HEK293 (cell line): ENCODE data around the gene C2CD3.

Experiments
- CTCF ChIA-PET: fragments of 350-600 bp; formaldehyde crosslinking; extraction: SDS; loops from one replicate; lab custom pipeline; 2021; ENCODE audit warnings: antibody characterized with exemption; lab: Yijun Ruan, JAX
- POLR2A ChIA-PET: fragments of 300-600 bp; formaldehyde crosslinking; extraction: SDS; loops from one replicate; lab custom pipeline; 2020; ENCODE audit warnings: antibody characterized with exemption, inconsistent platforms; lab: Yijun Ruan, JAX
- H3K27ac ChIP-seq: fragments of 200-500 bp; sonication (Bioruptor generic); 2 replicates; pipeline ENCODE4 v1.5.1; 2014; ENCODE audit warnings: low read depth, low read length, control low read depth, inconsistent platforms; ENCODE audit errors: extremely low read depth
- H3K36me3 ChIP-seq, 2 experiments: fragments of 200-500 bp in 1 of 2; sonication (Bioruptor generic) in 1 of 2; 1 replicate in 1 of 2; 2 replicates in 1 of 2; pipeline ENCODE4 v1.5.1; 2014 to 2017; ENCODE audit warnings: inconsistent platforms in 2 of 2, low read length in 2 of 2; ENCODE audit not compliant: control insufficient read depth in 2 of 2, insufficient read depth in 1 of 2
- H3K4me1 ChIP-seq: fragments of 200-500 bp; sonication (Bioruptor generic); 2 replicates; pipeline ENCODE4 v1.5.1; 2014; ENCODE audit warnings: mild to moderate bottlenecking, low read length, inconsistent platforms; ENCODE audit not compliant: control insufficient read depth, insufficient read depth
- H3K4me3 ChIP-seq: 2 replicates; pipeline ENCODE4 v1.5.1; 2011; ENCODE audit warnings: low read depth, mild to moderate bottlenecking, control low read depth, low read length, moderate library complexity
- H3K9me3 ChIP-seq: fragments of 200-500 bp; sonication (Bioruptor generic); 2 replicates; pipeline ENCODE4 v1.5.1; 2014; ENCODE audit warnings: low read depth, low read length, inconsistent platforms; ENCODE audit not compliant: control insufficient read depth, insufficient read depth
- EGR2 ChIP-seq: fragments of 450-650 bp; formaldehyde crosslinking; IDR thresholded peaks from 2 replicates; pipeline ENCODE4 v1.5.1; 2016; ENCODE audit warnings: low read depth, missing biosample characterization, missing genetic modification characterization
- GLI4 ChIP-seq: fragments of 450-650 bp; formaldehyde crosslinking; IDR thresholded peaks from 2 replicates; pipeline ENCODE4 v1.5.1; 2016; ENCODE audit warnings: missing biosample characterization, missing genetic modification characterization
- KLF1 ChIP-seq: fragments of 450-650 bp; formaldehyde crosslinking; IDR thresholded peaks from 2 replicates; pipeline ENCODE4 v1.5.1; 2016; ENCODE audit warnings: missing biosample characterization, missing genetic modification characterization
- ZBTB17 ChIP-seq: fragments of 450-650 bp; formaldehyde crosslinking; IDR thresholded peaks from 2 replicates; pipeline ENCODE4 v1.5.1; 2016; ENCODE audit warnings: missing biosample characterization, missing genetic modification characterization
- ZBTB8A ChIP-seq: fragments of 450-650 bp; formaldehyde crosslinking; IDR thresholded peaks from 2 replicates; pipeline ENCODE4 v1.5.1; 2016; ENCODE audit warnings: missing biosample characterization, missing genetic modification characterization
- ZFHX2 ChIP-seq: fragments of 450-650 bp; formaldehyde crosslinking; conservative IDR thresholded peaks from 2 replicates; pipeline ENCODE4 v1.5.1; 2016; ENCODE audit warnings: missing biosample characterization, missing genetic modification characterization
- ZFP37 ChIP-seq: fragments of 450-650 bp; formaldehyde crosslinking; IDR thresholded peaks from 2 replicates; pipeline ENCODE4 v1.5.1; 2016; ENCODE audit warnings: missing biosample characterization, missing genetic modification characterization
- ZNF184 ChIP-seq: fragments of 450-650 bp; IDR thresholded peaks from 2 replicates; pipeline ENCODE4 v1.5.1; 2018; ENCODE audit warnings: missing biosample characterization, mild to moderate bottlenecking, missing genetic modification characterization
- ZNF221 ChIP-seq: fragments of 450-650 bp; formaldehyde crosslinking; IDR thresholded peaks from 2 replicates; pipeline ENCODE4 v1.5.1; 2017; ENCODE audit warnings: missing biosample characterization, missing genetic modification characterization, borderline replicate concordance
- ZNF26 ChIP-seq: fragments of 450-650 bp; formaldehyde crosslinking; IDR thresholded peaks from 2 replicates; pipeline ENCODE4 v1.5.1; 2016; ENCODE audit warnings: missing biosample characterization, missing genetic modification characterization
- ZNF391 ChIP-seq: fragments of 450-650 bp; formaldehyde crosslinking; IDR thresholded peaks from 2 replicates; pipeline ENCODE4 v1.5.1; 2016; ENCODE audit warnings: low read depth, missing biosample characterization, missing genetic modification characterization, borderline replicate concordance
- ZNF433 ChIP-seq: fragments of 450-650 bp; formaldehyde crosslinking; IDR thresholded peaks from 2 replicates; pipeline ENCODE4 v1.5.1; 2016; ENCODE audit warnings: missing biosample characterization, missing genetic modification characterization, low read depth
- ZNF488 ChIP-seq: fragments of 450-650 bp; formaldehyde crosslinking; IDR thresholded peaks from 2 replicates; pipeline ENCODE4 v1.5.1; 2016; ENCODE audit warnings: missing biosample characterization, missing genetic modification characterization
- ZNF561 ChIP-seq: fragments of 450-650 bp; IDR thresholded peaks from 2 replicates; pipeline ENCODE4 v1.5.1; 2018; ENCODE audit warnings: missing biosample characterization, missing genetic modification characterization, borderline replicate concordance
- ZNF585B ChIP-seq: fragments of 450-650 bp; formaldehyde crosslinking; IDR thresholded peaks from 2 replicates; pipeline ENCODE4 v1.5.1; 2016; ENCODE audit warnings: missing biosample characterization, missing genetic modification characterization
- ZNF596 ChIP-seq: fragments of 450-650 bp; IDR thresholded peaks from 2 replicates; pipeline ENCODE4 v1.5.0; 2018; ENCODE audit warnings: missing biosample characterization, mild to moderate bottlenecking, missing genetic modification characterization, moderate library complexity
- ZNF600 ChIP-seq: fragments of 450-650 bp; formaldehyde crosslinking; IDR thresholded peaks from 2 replicates; pipeline ENCODE4 v1.5.1; 2016; ENCODE audit warnings: missing biosample characterization, missing genetic modification characterization
- ZNF629 ChIP-seq: fragments of 450-650 bp; formaldehyde crosslinking; IDR thresholded peaks from 2 replicates; pipeline ENCODE4 v1.5.1; 2017; ENCODE audit warnings: missing biosample characterization, missing genetic modification characterization
- ZNF645 ChIP-seq: fragments of 450-650 bp; formaldehyde crosslinking; IDR thresholded peaks from 2 replicates; pipeline ENCODE4; 2016; ENCODE audit warnings: missing biosample characterization, missing genetic modification characterization
- ZNF658 ChIP-seq: fragments of 450-650 bp; formaldehyde crosslinking; IDR thresholded peaks from 2 replicates; pipeline ENCODE4; 2016; ENCODE audit warnings: missing biosample characterization, missing genetic modification characterization
- TF ChIP-seq, protein P1 (sequence below): fragments of 450-650 bp; formaldehyde crosslinking; conservative IDR thresholded peaks from 2 replicates; pipeline ENCODE4 v1.5.1; 2016; ENCODE audit warnings: low read depth, missing biosample characterization, missing genetic modification characterization

The C2CD3 gene

DNA sequence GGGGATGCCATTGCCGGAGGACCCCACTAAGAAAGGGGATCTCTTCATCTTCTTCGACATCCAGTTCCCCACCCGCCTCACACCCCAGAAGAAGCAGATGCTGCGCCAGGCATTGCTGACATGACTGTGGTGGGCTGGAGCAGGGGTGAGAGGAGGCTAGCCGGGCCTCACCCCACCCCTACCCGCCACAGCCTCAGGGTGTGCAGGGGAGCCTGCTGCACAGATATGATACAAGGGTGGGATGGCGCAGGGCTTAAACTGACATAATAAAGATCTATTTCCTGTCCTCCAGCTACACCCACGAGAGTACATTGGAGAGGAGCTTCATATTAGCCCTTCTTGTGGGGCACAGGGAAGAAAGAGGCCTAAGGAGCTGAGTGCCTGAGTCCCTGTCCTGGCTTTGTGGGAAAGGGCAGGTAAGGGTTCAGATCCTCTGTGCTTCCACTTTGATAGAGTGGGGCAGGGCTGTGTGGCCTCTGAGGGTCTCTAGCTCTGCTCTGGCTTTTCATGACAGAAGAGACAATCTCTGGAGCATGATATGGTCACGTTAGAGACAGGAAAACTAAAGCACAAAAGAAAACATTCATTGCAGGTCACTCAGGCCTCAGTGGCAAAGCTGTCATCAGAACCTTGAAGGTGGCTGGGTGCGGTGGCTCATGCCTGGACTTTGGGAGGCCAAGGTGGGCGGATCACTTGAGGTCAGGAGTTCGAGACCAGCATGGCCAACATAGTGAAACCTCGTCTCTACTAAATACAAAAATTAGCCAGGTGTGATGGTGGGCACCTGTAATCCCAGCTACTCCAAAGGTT lies 200.6 kb downstream of the C2CD3 start:
- POLR2A ChIA-PET: interaction anchor here (2.8 kb wide), 1 partner anchor 10 kb away, joined by 12 read pairs; no protein-coding TSS in a partner anchor
- H3K27ac ChIP-seq: no peak overlapping the region
- no peaks in the 10 kb centered on the region for H3K4me1 ChIP-seq
- CTCF ChIA-PET: interaction anchor here (1.7 kb wide), 1 partner anchor 10 kb away, joined by 4 read pairs; no protein-coding TSS in a partner anchor
- H3K36me3 ChIP-seq: peaks cover 0 to 15% of the 10 kb centered on the region in 2 experiments; a peak in 1 of 3 replicates
- no peaks in the 10 kb centered on the region for H3K9me3 ChIP-seq
- no peak overlapping the region for H3K4me3 ChIP-seq
- TF ChIP-seq KLF1 (0 out of 2 replicates have a peak, but pooled peaks have one; percentile 26), EGR2 (tag by site-specific recombination) (0 out of 2 replicates have a peak, but pooled peaks have one; percentile 17), ZNF585B (no peak)

DNA sequence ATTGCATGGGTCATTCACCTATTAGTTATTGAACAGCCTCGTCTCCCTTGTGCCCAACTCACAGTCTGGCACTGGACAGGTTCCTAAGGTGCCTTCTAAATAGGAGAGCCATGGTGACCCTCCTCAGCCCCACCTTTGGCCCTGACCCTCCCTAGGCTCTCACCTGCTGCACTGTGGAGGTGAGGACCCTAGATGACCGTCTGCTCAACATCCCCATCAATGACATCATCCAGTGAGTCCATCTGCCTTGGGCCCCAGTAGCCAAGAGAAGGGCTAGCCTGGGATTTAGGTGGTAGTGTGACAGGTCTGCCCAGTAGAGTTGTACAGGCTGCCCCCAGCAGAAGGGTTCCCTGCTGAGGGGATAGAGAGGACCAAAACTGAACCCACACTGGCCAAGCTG lies 201.7 kb downstream of the C2CD3 start:
- ChIA-PET CTCF (no interaction called here), POLR2A (interaction anchor here (2.8 kb wide), 1 partner anchor 11 kb away, joined by 12 read pairs; no protein-coding TSS in a partner anchor)

DNA sequence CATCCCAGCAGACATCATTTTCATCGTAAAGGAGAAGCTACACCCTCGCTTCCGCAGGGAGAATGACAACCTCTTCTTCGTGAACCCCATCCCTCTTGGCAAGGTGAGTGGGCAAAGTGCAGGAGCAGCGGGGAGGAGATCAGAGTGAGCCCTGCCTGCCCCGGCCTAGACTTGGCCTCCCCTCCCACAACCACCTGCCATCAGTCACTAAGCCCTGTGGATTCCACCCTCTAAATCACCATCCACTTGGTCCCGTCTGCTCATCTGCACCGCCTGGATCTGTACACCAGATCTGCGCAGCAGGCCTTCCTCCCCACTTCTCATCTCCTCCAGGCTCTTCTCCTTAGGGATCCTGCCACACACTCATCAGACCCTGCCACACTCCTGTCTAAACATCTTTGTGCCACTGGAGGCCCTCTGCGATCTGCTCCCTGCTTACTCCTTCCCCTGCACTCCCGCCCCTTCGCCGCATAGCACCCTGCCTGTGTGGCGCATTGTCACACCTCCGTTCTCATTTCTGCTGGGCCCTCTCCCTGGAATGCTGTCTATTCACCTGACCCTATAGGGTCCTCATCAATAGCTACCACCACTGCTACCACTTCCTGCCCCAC lies 202.3 kb downstream of the C2CD3 start:
- no peak overlapping the region for H3K4me3 ChIP-seq
- ChIA-PET CTCF (no interaction called here), POLR2A (no interaction called here)
- H3K27ac ChIP-seq: no peak overlapping the region
- TF ChIP-seq ZNF658 (tag by site-specific recombination): no peak
- no peak for TF ChIP-seq ZNF488 (tag by site-specific recombination)
- peak; percentile 44; the same call in 1 of the 2 replicates for TF ChIP-seq ZBTB17
- no peak for TF ChIP-seq ZNF184 (tag by site-specific recombination)
- peak; percentile 85 for TF ChIP-seq ZNF600 (tag by site-specific recombination)
- TF ChIP-seq GLI4: no peak
- no peak for TF ChIP-seq ZFHX2 (tag by site-specific recombination)
- TF ChIP-seq ZNF26: no peak
- no peak for TF ChIP-seq ZNF433
- no peak for TF ChIP-seq ZNF391 (tag by site-specific recombination)
- H3K4me1 ChIP-seq: no peaks in the 10 kb centered on the region
- no peaks in the 10 kb centered on the region for H3K9me3 ChIP-seq
- H3K36me3 ChIP-seq: no peaks in the 10 kb centered on the region

More for the DNA sequence above, 201.7 kb downstream of the C2CD3 start:
- Histone ChIP-seq H3K4me1 (no peaks in the 10 kb centered on the region), H3K27ac (no peak overlapping the region), H3K9me3 (no peaks in the 10 kb centered on the region), H3K36me3 (peaks cover 0 to 4% of the 10 kb centered on the region in 2 experiments; a peak in 1 of 3 replicates), H3K4me3 (no peak overlapping the region)
- no peak for TF ChIP-seq KLF1
- TF ChIP-seq ZNF221 (tag by site-specific recombination): no peak
- TF ChIP-seq ZNF561 (tag by site-specific recombination): no peak

DNA sequence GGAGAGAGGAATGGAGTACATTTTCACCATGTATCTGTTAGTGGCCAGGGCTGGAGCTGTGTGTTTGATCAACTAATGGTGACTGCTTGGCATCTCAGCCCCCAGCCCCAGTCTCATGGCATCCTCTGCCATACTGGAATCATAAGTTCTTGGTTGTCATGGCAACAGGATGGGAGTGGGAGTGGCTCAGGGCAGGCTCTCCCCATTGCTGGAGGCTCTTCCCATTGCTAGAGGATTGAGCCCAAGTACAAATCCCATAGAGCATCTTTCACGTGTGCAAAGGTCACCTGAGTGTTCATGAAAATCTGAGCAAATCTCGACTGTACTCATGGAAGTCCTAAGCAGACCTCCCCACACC lies 205.1 kb downstream of the C2CD3 start:
- Histone ChIP-seq H3K27ac (no peak overlapping the region), H3K4me1 (no peaks in the 10 kb centered on the region), H3K9me3 (no peaks in the 10 kb centered on the region), H3K36me3 (no peaks in the 10 kb centered on the region), H3K4me3 (no peak overlapping the region)
- ChIA-PET CTCF (interaction anchor here (0.8 to 1.5 kb wide), 4 partner anchors 48 to 484 kb away, joined by 3 to 6 read pairs (median 3); no protein-coding TSS in a partner anchor), POLR2A (no interaction called here)
- no peak for TF ChIP-seq ZBTB8A (tag by site-specific recombination)
- TF ChIP-seq ZFP37: no peak
- TF ChIP-seq, protein P1, sequence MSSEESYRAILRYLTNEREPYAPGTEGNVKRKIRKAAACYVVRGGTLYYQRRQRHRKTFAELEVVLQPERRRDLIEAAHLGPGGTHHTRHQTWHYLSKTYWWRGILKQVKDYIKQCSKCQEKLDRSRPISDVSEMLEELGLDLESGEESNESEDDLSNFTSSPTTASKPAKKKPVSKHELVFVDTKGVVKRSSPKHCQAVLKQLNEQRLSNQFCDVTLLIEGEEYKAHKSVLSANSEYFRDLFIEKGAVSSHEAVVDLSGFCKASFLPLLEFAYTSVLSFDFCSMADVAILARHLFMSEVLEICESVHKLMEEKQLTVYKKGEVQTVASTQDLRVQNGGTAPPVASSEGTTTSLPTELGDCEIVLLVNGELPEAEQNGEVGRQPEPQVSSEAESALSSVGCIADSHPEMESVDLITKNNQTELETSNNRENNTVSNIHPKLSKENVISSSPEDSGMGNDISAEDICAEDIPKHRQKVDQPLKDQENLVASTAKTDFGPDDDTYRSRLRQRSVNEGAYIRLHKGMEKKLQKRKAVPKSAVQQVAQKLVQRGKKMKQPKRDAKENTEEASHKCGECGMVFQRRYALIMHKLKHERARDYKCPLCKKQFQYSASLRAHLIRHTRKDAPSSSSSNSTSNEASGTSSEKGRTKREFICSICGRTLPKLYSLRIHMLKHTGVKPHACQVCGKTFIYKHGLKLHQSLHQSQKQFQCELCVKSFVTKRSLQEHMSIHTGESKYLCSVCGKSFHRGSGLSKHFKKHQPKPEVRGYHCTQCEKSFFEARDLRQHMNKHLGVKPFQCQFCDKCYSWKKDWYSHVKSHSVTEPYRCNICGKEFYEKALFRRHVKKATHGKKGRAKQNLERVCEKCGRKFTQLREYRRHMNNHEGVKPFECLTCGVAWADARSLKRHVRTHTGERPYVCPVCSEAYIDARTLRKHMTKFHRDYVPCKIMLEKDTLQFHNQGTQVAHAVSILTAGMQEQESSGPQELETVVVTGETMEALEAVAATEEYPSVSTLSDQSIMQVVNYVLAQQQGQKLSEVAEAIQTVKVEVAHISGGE (tag by site-specific recombination): no peak
- no peak for TF ChIP-seq ZNF645 (tag by site-specific recombination)
- no peak for TF ChIP-seq ZNF596
- no peak for TF ChIP-seq ZNF629 (tag by site-specific recombination)
